ENCODE results near the gene E2F4. TPM values are rescaled to one million over a fixed set of nuclear protein-coding genes. Genes with fewer than 3 reads are reported as not detected.

E2F4 gene
- total and polyA plus RNA-seq, 2 of the 13 experiments (the other 11 are each of a cell fraction or from before 2014, with no cell fraction given) = 84.8 to 91.2 TPM

DNA sequence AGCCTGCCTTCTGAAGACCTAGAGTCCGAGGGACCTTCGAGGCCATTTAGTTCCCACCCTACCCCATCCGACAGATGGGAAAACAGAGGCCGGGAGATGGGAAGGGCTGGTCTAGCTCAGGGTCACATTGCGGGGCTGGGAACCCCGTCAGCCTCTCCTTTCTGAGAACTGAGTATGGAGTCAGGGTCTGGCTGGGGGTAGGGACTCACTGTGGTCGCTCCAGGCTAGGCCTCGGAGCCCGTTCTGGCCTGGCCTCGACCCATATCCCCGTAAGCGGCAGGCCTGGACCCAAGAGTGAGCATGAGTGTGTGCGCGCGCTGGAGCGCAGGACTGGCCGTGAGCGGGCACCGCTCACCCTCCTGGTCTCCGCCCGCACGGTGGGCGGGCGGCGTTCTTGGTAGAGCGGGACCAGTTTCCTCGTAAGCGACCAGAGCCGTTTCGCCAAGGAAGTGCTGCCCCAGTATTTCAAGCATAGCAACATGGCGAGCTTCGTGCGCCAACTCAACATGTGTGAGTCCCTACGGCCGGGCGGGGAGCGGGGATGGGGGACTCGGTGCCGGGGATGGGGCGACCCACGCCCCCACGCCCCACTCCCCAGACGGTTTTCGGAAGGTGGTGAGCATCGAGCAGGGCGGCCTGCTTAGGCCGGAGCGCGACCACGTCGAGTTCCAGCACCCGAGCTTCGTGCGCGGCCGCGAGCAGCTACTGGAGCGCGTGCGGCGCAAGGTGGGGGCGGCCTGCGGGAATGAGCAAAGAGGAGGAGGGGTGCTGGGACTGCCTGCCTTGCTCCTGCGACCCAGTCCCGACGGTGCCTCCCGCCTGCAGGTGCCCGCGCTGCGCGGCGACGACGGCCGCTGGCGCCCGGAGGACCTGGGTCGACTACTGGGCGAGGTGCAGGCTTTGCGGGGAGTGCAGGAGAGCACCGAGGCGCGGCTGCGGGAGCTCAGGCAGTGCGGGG is 26.6 kb upstream of the E2F4 start (continued):
- TF ChIP-seq ZNF432 (CRISPR knock-in tag; IDR thresholded peaks at IDR 0.05; ENCODE audit: borderline replicate concordance) (no peak), TEAD2 (CRISPR knock-in tag; IDR thresholded peaks at IDR 0.05) (no peak)

DNA sequence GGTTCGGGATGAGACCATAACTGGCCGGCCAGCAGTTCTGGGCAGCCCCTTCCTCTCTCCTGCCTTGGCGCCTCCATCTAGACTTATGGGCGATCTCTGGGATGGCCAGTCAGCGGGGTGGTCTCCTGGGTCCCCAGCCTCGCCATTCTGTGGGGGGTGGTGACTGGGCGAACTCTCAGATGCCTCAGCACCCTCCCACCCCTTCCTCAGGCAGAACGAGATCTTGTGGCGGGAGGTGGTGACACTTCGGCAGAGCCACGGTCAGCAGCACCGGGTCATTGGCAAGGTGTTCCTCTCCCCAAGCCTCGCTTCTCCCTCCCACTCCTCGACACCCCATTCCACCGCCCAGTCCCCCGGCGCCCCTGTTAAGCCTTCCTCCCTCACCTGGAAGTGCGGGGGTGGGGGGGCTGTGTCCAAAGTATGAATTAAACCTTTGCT is 25.8 kb upstream of the E2F4 start:
- H2AFZ ChIP-seq (ENCODE audit: low read length) = no peak overlapping the region
- H3K79me2 ChIP-seq (ENCODE audit: insufficient read depth, low read length) = no peaks in the 10 kb centered on the region
- H3K9ac ChIP-seq (ENCODE audit: insufficient read depth, low read depth, low read length) = no peak overlapping the region
- no peak overlapping the region for H3K4me2 ChIP-seq (ENCODE audit: low read depth, low read length)
- ChIA-PET POLR2A (no interaction called here), CTCF (ENCODE audit: low intra/inter-chr PET ratio, low total read pairs) (no interaction called here)
- H3K27me3 ChIP-seq (ENCODE audit: control insufficient read depth in 1 of 2, insufficient read depth in 2 of 2, low read length in 2 of 2) = peaks cover 9 to 40% of the 10 kb centered on the region in 2 experiments
- H3K9me3 ChIP-seq (ENCODE audit: low read length) = no peaks in the 10 kb centered on the region
- no peak for ATAC-seq
- H3K36me3 ChIP-seq (replicated peaks in 1 of 2; ENCODE audit: control insufficient read depth in 1 of 2, insufficient read depth in 2 of 2, low read length in 2 of 2) = no peaks in the 10 kb centered on the region
- H3K4me1 ChIP-seq (ENCODE audit: insufficient read depth, low read length) = peaks cover 49% of the 10 kb centered on the region
- intact Hi-C loops (cut with micrococcal nuclease; ENCODE audit: unreplicated experiment) = no loop called here
- no peak for TF ChIP-seq KAT2B (IDR thresholded peaks at IDR 0.05; ENCODE audit: borderline replicate concordance, low read depth, low read length)
- no peak for TF ChIP-seq STAG1 (CRISPR knock-in tag; IDR thresholded peaks at IDR 0.05)
- TF ChIP-seq ZNF577 (CRISPR knock-in tag; IDR thresholded peaks at IDR 0.05; ENCODE audit: borderline replicate concordance, low read depth) = no peak
- TF ChIP-seq ZFAT (CRISPR knock-in tag; conservative IDR thresholded peaks at IDR 0.05) = no peak
- DNase-seq (ENCODE audit: low spot score) = no peak
- in situ Hi-C loops (cut with HindIII; ENCODE audit: extremely low pct_ligation_motif_present, low pct_unique_long_range_greater_than_20kb) = no loop called here
- no TSS peak for BruUV-seq (replicated peaks)
- H3K27ac ChIP-seq (ENCODE audit: extremely low read length, insufficient read depth, low read length) = no peak overlapping the region
- no peaks in the 10 kb centered on the region for H4K20me1 ChIP-seq (ENCODE audit: insufficient read depth, low read length)
- no peak overlapping the region; a peak in 1 of 6 replicates for H3K4me3 ChIP-seq (replicated peaks in 1 of 3; ENCODE audit: insufficient read depth in 1 of 3, low read depth in 2 of 3, low read length in 3 of 3)
- 34% methylated on average over 12 of the region's 18 CpGs for WGBS (ENCODE audit: low lambda C conversion rate)
- FAIRE-seq = no peak
